22Rv1 (cell line): ENCODE results near the gene SHLD1.

Experiments
- CTCF ChIP-seq: fragments of 450-650 bp; IDR thresholded peaks from 2 replicates; pipeline ENCODE4 v1.5.1; 2017; ENCODE audit warnings: mild to moderate bottlenecking
- ZFX ChIP-seq: fragments of 450-650 bp; IDR thresholded peaks from 2 replicates; pipeline ENCODE4 v1.6.1; 2017; ENCODE audit warnings: antibody characterized with exemption, borderline replicate concordance

- no peak for TF ChIP-seq ZFX
- TF ChIP-seq CTCF: no peak
Observed at GRCh38 chr20:5818346-5818681, 68.1 kb downstream of the SHLD1 start.
